Thymus (tissue), 11 donors: ENCODE data around the gene FAM53B. TPM values are rescaled to one million over a fixed set of nuclear protein-coding genes. Genes with fewer than 3 reads are reported as not detected.

ENCODE experiments used
- DNase-seq, 9 donors: peaks; one replicate each; pipeline ENCODE4 v3.0.0-alpha.2; 2013; ENCODE audit warnings: low spot score in 9 of 9, low read depth in 6 of 9, missing footprints in 1 of 9
- H3K27ac ChIP-seq, 2 donors: one replicate each; pipeline ENCODE4 v1.5.1; 2013; ENCODE audit warnings: control low read depth in 1 of 2, low read depth in 1 of 2, low read length in 1 of 2, mild to moderate bottlenecking in 1 of 2, moderate library complexity in 1 of 2
- H3K27me3 ChIP-seq, 2 donors: one replicate each; pipeline ENCODE4 v1.5.1; 2013; ENCODE audit warnings: low read length in 1 of 2; ENCODE audit not compliant: control insufficient read depth in 2 of 2, insufficient read depth in 1 of 2
- H3K36me3 ChIP-seq, 2 donors: one replicate each; pipeline ENCODE4 v1.5.1; 2013; ENCODE audit warnings: low read length in 1 of 2, mild to moderate bottlenecking in 1 of 2, moderate library complexity in 1 of 2; ENCODE audit not compliant: control insufficient read depth in 2 of 2, insufficient read depth in 2 of 2
- H3K4me1 ChIP-seq, 2 donors: one replicate each; pipeline ENCODE4 v1.5.1; 2013; ENCODE audit warnings: low read length in 2 of 2; ENCODE audit not compliant: control insufficient read depth in 2 of 2, insufficient read depth in 2 of 2
- H3K4me3 ChIP-seq, 2 donors: one replicate each; pipeline ENCODE4 v1.5.1; 2013; ENCODE audit warnings: low read length in 2 of 2, control low read depth in 1 of 2, mild to moderate bottlenecking in 1 of 2
- H3K9me3 ChIP-seq, 2 donors: one replicate each; pipeline ENCODE4 v1.5.1; 2013; ENCODE audit warnings: low read length in 1 of 2, mild to moderate bottlenecking in 1 of 2; ENCODE audit not compliant: control insufficient read depth in 2 of 2, insufficient read depth in 1 of 2
- WGBS: extraction: QIAGEN DNeasy Blood & Tissue Kit; methylation state at CpG from one replicate; pipeline ENCODE4 v1.1.7; 2013; 5-methylcytosine and 5-hydroxymethylcytosine counted together
- polyA plus RNA-seq: library from polyadenylated mRNA; stranded (reverse); fragments of 200-250 nt; gene quantifications from one replicate; pipeline ENCODE4 v1.2.3, GENCODE V29; 2013
- total RNA-seq: library from RNA; stranded (reverse); fragments of 120-200 nt; gene quantifications from one replicate; pipeline ENCODE4 v1.2.4, GENCODE V29; 2013
- donor health status: healthy.

The FAM53B gene
- total and polyA plus RNA-seq, 2 donors, result 46.2 to 57.6 TPM

DNA sequence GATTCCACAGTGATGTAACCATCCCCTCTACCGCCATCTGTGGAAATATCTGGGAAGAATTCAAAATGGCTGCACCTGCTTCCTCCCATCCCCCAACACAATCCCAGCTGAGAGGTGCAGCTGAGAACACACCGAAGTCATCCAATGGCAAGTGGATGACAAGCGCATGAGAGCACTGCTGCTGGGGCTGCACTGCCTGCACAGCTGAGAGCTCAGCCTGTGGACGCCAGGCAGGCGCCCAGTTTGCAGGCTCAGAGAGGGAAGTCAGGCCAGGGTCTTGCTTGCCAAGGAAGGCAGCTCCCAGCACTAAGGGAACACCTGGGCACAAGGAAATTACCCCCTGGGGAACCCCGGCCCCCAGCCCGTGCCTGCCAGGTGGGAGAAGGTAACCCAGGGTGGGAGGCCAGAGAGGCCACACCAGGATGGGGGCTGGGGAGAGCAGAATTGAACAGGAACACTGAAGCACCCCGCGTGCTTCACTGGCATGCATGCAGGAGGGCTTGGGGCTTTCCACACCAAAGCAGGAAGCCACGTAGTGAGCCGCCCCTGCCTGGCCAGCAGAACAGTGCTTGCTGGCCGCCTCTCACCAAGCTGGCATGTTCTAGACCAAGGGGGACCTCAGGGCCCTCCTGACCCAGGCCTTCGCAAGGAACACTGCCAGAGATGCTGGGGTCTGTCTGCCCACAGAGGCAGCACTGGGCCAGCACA, 46.2 kb downstream of the FAM53B start:
- no peak for DNase-seq
- H3K9me3 ChIP-seq, result no peaks in the 10 kb centered on the region
- H3K27ac ChIP-seq, result peak overlapping the region; percentile 57 to 88
- H3K36me3 ChIP-seq, result peaks cover 72 to 92% of the 10 kb centered on the region in 2 donors
- WGBS, result 79% methylated on average over 13 of the region's 13 CpGs
- peaks cover 59 to 97% of the 10 kb centered on the region in 2 donors for H3K4me1 ChIP-seq
- no peak overlapping the region for H3K4me3 ChIP-seq
- H3K27me3 ChIP-seq, result no peaks in the 10 kb centered on the region

DNA sequence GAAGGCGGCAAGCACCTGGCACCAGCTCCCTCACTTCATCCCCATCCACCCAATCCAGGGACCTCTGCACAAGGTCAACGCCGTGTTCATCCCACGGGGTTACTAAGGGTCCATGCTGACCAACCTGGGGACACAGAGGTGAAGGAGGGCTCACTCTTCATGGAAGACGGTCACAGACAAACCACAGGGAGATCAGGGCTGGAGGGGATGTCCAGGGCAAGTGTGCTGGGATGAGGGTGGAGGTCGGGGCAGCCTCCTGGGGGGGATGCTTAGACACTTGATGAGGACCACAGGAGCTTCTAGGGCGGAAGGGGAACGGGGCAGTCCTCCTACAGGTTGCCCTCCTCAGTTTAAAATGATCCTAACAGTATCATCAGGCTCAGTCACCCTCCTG, 46.7 kb downstream of the FAM53B start:
- WGBS, result 98% methylated on average over 8 of the region's 8 CpGs
- peaks cover 55 to 97% of the 10 kb centered on the region in 2 donors for H3K4me1 ChIP-seq
- no peak overlapping the region for H3K4me3 ChIP-seq
- no peaks in the 10 kb centered on the region for H3K9me3 ChIP-seq
- H3K36me3 ChIP-seq, result peaks cover 71 to 92% of the 10 kb centered on the region in 2 donors
- H3K27ac ChIP-seq, result peak overlapping the region; percentile 62 to 88
- H3K27me3 ChIP-seq, result no peaks in the 10 kb centered on the region
- DNase-seq, result no peak

DNA sequence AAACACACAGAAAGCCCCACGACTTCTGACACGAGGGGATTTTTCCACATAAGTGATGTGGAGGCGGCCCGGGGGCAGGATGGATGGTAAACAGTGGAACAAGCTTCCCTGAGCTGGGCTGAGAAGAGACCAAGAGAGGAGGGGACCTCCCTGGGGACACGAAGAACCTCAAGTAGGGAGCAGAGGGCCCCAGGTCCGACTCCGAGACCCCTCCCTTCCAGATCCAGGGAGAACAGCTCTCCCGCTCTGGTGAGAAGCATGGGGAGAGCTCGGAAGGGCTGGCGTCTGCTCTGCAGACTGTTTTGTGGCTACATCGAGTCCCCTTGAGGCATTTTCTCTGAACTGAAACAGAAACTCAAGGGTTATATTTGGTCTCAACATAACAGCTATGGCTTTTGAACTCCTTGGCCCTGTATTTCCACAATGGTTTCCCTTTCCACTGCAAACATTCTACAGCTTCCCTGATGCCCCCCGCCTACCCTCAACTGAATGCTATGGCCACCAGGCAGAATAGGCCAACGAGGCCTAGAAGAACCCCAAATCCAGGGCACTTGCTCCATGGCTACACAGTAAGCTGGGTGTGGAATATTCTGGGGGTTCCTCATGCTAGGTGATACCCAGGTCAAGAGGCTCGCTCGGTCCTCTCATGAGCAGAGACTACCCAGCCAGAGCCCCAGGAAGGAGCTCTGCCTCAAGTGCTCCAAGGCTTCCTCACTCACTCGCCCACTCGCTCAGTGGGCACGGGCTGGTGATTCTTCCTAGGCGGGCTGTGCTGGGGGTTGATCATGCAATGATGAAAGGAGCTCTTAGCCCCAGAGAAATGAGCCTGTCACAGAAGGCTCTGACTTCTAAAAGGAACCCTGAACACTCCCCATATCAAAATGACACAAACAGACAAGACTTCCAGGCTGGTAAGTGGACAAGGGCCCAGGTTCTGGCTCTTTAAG, 47.5 kb downstream of the FAM53B start:
- peak in 1 of 9 donors; percentile 72 for DNase-seq
- WGBS, result 74% methylated on average over 19 of the region's 19 CpGs
- no peaks in the 10 kb centered on the region for H3K27me3 ChIP-seq
- H3K9me3 ChIP-seq, result no peaks in the 10 kb centered on the region
- H3K36me3 ChIP-seq, result peaks cover 72 to 89% of the 10 kb centered on the region in 2 donors
- peaks cover 50 to 95% of the 10 kb centered on the region in 2 donors for H3K4me1 ChIP-seq
- peak overlapping the region; percentile 80 to 88 for H3K27ac ChIP-seq
- H3K4me3 ChIP-seq, result no peak overlapping the region

DNA sequence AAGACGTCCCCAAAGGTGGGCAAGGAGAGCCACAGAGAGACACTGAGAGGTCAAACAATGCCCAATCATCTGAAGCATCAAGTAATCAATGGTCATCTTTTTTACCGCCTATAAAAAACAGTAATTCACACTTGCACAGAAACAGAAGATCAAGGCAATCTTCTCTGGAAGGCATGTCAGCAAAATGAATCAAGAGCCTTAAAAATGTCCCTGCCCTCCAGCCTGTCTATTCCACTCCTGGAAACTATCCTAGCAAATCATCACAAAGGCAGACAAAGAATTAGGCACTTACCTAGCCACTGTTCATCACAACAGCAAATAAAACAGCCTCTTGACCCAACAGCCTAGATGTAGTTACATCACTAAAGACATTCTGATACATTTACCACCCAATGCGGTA, 48.9 kb downstream of the FAM53B start:
- no peak for DNase-seq
- Histone ChIP-seq H3K4me3 (no peak overlapping the region), H3K27me3 (no peaks in the 10 kb centered on the region), H3K9me3 (no peaks in the 10 kb centered on the region), H3K27ac (no peak overlapping the region), H3K36me3 (peaks cover 66 to 87% of the 10 kb centered on the region in 2 donors), H3K4me1 (peaks cover 43 to 86% of the 10 kb centered on the region in 2 donors)
- 97% methylated on average over 3 of the region's 3 CpGs for WGBS

DNA sequence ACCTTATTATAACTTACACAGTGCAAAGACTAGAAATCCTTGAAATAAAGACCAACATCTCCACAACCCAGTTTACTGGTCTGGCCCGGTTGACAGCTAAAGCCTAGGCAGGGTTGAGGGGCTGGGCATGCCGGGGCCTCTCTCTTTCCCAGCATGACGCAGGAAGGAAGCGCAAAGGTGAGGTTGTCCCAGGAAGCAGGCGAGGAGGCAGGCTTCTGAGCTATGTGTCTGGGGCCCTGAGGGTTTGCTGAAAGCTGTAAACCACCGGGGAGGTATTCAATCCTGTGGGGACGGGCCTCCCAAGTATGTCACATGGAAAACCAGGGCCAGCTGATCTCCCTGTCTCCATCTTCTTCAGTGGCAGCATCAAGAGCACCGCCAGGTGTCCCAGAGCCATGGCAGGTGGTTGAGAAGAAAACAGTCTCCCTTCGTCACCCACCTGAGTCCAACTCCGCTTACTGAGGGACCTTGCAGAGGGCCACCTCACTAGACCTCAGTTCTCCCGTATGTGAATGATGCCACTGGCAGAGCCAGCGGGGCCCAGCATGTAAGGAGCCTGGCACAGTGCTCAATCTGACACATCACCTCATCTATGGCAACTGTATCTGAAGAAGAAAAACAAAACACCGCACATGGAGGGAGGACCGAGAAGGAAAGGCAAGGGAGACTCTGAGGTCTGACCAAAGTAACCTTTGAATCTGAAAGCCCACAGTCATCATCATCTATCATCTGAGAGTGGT, 49.5 kb downstream of the FAM53B start:
- 91% methylated on average over 14 of the region's 14 CpGs for WGBS
- H3K27ac ChIP-seq, result peak overlapping the region; percentile 78 to 86
- H3K4me1 ChIP-seq, result peaks cover 44 to 86% of the 10 kb centered on the region in 2 donors
- no peak for DNase-seq
- H3K27me3 ChIP-seq, result no peaks in the 10 kb centered on the region
- H3K36me3 ChIP-seq, result peaks cover 67 to 87% of the 10 kb centered on the region in 2 donors
- no peaks in the 10 kb centered on the region for H3K9me3 ChIP-seq
- no peak overlapping the region for H3K4me3 ChIP-seq

DNA sequence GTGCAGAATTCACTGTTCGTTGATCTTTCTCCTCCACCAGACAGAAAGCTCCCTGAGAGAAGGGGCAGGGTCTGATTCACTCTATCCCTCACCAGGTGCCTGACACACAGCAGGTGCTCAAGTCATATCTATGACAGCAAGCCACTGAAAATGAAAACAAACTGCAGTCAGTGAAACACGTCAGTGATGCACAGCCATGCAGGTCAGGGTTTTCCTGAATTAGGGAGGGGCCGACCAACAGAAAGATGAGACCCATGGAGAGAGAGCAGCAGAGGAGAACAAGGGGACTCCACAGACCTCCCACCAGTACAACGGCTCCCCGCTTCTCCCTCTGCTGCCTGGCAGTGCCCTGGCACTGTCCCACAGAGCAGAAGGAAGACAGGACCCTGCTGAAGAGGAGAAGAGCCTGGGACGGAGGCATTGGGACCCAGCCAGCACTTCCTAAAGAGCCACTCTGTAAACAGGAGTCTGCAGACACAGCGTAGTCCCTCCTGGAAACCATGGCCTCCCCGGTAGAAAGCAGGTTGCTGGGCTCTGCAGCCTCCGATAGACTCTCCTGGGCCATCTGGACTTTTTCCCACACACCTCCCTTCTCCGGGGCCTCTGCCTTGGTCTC, 50.3 kb downstream of the FAM53B start:
- DNase-seq, result peak in 2 of 9 donors; percentile 53 to 75
- H3K4me3 ChIP-seq, result no peak overlapping the region

DNA sequence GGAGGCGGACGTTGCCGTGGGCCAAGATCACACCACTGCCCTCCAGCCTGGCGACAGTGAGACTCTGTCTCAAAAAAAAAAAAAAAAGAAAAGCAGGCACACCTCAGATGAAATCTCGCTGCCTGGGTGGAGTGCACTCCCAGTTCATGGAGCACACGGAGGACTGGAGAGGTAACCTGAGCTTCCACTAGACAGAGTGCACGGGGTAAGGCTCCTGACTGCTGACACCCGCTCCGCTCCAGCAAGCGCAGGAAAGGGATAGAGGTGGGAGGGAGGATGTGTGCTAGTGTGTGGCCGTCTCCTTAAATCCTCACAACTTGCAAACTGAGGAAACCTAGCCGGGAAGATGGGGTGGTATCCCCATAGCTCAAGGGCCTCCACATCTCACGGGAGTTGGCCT, 50.8 kb downstream of the FAM53B start:
- no peak for DNase-seq
- Histone ChIP-seq H3K27ac (peak overlapping the region in 1 of 2 donors; percentile 86), H3K4me1 (peaks cover 49 to 86% of the 10 kb centered on the region in 2 donors), H3K27me3 (no peaks in the 10 kb centered on the region), H3K36me3 (peaks cover 68 to 85% of the 10 kb centered on the region in 2 donors), H3K9me3 (no peaks in the 10 kb centered on the region), H3K4me3 (no peak overlapping the region)
- 92% methylated on average over 13 of the region's 13 CpGs for WGBS

More for the DNA sequence above, 50.3 kb downstream of the FAM53B start:
- WGBS, result 77% methylated on average over 10 of the region's 10 CpGs
- Histone ChIP-seq H3K27me3 (no peaks in the 10 kb centered on the region), H3K4me1 (peaks cover 49 to 86% of the 10 kb centered on the region in 2 donors), H3K36me3 (peaks cover 71 to 87% of the 10 kb centered on the region in 2 donors), H3K9me3 (no peaks in the 10 kb centered on the region), H3K27ac (peak overlapping the region; percentile 78 to 86)

DNA sequence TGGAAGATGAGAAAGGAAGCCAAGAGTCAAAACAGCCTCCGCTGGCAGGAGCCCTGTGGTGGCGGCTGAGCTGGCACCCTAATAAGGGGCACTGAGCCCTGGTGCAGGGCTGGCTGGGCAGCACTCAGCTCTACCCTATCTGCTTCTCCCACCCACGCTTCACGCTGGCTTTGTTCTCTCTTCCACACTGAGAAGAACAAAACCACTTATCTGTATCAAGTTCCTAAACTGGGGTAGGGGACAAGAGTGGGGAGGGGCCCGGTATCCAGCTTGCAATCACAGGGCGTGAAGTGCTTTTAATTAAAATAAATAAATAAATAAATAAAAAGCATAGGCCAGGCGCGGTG, 52.1 kb downstream of the FAM53B start:
- H3K27me3 ChIP-seq, result no peaks in the 10 kb centered on the region
- WGBS, result 93% methylated on average over 8 of the region's 8 CpGs
- no peaks in the 10 kb centered on the region for H3K9me3 ChIP-seq
- no peak overlapping the region for H3K4me3 ChIP-seq
- H3K36me3 ChIP-seq, result peaks cover 69 to 90% of the 10 kb centered on the region in 2 donors
- H3K27ac ChIP-seq, result no peak overlapping the region
- DNase-seq, result no peak
- H3K4me1 ChIP-seq, result peaks cover 45 to 86% of the 10 kb centered on the region in 2 donors
